GM12875 (cell line): ENCODE measurements around the gene RIBC2.
"Not testable (repeated sequence)": the region's sequence is repeated elsewhere in the genome, so short reads cannot be mapped to it uniquely, and the experiment has no call there.

Source experiments
- H3K4me3 ChIP-seq: one replicate; pipeline ENCODE4 v1.5.1; 2011; ENCODE audit warnings: low read depth, low read length, control low read depth
- CTCF ChIP-seq: IDR thresholded peaks from 2 replicates; pipeline ENCODE4 v1.5.1; 2011; ENCODE audit warnings: low read depth, mild to moderate bottlenecking, control low read depth, inconsistent platforms, low read length, moderate library complexity, borderline replicate concordance; ENCODE audit not compliant: insufficient read depth

Gene RIBC2

DNA sequence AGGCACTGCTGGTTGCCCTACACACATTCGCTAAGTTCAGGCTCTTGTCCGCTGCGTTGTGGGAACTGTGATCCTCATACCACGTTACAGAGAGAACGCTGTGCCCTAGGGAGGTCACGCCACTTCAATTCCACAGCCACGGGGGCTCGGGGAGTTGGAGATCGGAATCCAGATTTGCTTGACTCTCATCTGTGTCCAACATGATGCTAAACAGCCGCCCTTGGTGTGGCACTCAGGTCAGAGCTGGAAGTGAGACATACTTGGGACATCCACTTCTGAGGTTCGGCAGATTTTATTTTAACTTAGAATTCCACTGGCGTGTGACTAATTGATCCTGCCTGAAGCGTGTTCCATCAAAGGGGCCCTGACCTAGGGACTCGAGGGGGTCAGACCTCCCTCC is 41.7 kb downstream of the RIBC2 start:
- H3K4me3 ChIP-seq: no peak overlapping the region
- TF ChIP-seq CTCF: no peak

DNA sequence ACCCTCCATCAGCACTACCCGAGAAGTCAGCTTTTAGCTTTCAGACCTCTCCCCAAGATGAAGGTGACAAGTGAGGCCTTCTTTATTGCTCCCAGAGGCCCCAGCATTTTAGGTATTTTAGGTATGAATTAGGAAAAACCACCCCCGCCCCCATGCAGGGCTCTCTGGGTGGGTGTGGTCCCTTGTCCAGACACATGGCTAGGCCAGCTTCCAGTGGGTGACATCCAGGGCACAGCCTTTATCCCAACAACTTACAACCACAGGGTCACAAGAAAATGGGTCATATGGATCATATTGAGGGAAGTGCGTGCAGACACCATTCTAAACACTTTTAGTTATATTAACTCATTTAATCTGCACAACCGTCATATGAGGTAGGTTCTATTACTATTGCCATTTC is 42.1 kb downstream of the RIBC2 start:
- H3K4me3 ChIP-seq: no peak overlapping the region
- TF ChIP-seq CTCF: no peak

GRCh38 chr22:45456811-45457210 is 43.3 kb downstream of the RIBC2 start:
- no peak for TF ChIP-seq CTCF

DNA sequence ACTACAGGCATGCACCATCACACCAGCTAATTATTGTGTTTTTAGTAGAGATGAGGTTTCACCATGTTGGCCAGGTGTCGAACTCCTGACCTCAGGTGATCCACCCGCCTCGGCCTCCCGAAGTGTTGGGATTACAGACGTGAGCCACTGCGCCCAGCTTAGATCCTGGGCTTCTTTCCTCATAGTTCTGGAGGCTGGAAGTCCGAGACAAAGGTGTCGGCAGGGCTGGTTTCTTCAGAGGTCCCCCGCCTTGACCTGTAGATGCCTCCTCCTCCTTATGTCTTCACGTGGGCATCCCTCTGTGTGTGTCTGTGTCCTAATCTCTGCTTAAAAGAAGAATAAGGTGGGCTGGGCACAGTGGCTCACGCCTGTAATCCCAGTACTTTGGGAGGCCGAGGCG is 45.0 kb downstream of the RIBC2 start:
- no peak for TF ChIP-seq CTCF
- H3K4me3 ChIP-seq: no peak overlapping the region

More at GRCh38 chr22:45456811-45457210, 43.3 kb downstream of the RIBC2 start:
- H3K4me3 ChIP-seq: no peak overlapping the region

DNA sequence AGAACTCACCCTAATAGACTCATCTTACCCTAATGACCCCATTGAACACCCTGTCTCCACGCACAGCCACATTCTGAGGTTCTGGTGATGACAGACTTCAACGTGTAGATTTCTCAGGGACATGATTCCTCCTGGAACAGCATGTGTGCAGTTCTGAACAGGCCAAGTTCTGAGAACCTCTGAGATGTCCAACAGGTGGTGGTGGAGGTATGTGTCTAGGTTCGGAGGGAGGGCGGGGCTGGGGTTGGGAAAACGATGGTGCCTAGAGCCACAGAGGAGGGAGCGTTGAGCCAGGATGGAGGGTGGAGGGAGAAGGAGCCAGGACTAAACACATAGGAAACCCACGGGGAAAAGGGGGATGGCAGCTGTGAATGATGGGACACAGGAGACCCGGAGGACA is 45.7 kb downstream of the RIBC2 start:
- TF ChIP-seq CTCF: no peak
- no peak overlapping the region for H3K4me3 ChIP-seq

DNA sequence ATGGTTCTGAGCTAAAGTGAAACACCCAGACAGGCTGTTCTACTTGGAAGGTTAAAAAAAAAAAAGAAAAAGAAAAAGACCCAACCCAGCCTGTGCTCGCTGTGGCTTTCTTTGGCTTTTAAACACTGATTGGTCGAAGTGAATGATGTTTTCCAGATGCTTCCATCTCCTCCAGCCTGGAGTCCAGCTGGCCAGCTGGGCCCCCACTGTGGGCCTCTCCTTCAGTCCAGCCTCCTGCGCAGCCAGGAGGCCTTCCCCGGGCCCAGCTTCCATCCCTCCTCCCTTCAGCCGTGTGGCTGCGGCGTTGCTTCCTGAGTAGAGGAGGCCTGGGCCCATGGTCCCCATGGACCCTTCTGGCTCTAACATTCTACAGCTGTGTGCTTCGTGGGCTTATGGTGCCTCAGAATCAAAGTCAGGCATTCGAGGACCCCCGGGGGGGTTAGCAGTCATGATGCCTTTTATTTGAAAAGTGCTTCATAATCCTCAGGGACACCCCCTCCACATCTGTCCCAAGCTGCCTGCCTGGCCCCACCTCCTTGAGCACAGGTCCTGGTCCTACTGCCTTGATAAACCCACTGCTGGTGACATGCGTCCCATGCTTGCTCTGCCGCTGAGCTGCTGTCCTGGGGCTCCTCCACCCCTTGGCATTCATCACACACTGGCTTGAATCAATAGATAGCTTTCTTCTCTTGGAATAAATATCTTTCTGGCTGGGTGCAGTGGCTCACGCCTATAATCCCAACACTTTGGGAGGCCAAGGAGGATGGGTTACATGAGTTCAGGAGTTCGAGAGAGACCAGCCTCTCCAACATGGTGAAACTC is 47.0 kb downstream of the RIBC2 start:
- no peak for TF ChIP-seq CTCF
- H3K4me3 ChIP-seq: no peak overlapping the region

GRCh38 chr22:45462034-45462655 is 48.7 kb downstream of the RIBC2 start:
- TF ChIP-seq CTCF: no peak
- no peak overlapping the region for H3K4me3 ChIP-seq

GRCh38 chr22:45463691-45464090 is 50.2 kb downstream of the RIBC2 start:
- not testable (repeated sequence) for H3K4me3 ChIP-seq
